Adrenal gland (tissue), 12 donors: Measurements from ENCODE around the gene ST6GALNAC3. TPM values are rescaled to one million over a fixed set of nuclear protein-coding genes. Genes with fewer than 3 reads are reported as not detected.

Source experiments
- DNase-seq, 7 donors: peaks; one replicate each; pipeline ENCODE4 v3.0.0-alpha.2; 2019 to 2020
- H3K27ac ChIP-seq, 5 donors: fragments of 200-600 bp; sonication (generic) in 4 of 5; 1 replicate in 3 of 5; 2 replicates in 2 of 5; pipeline versions ENCODE4 v1.5.1 to v1.8.0; 2016 to 2020; ENCODE audit warnings: mild to moderate bottlenecking in 1 of 5
- H3K27me3 ChIP-seq: fragments of 200-600 bp; 2 replicates; pipeline ENCODE4 v1.8.0; 2021
- H3K36me3 ChIP-seq, 2 donors: fragments of 200-600 bp; replicated peaks in 1 of 2; 1 replicate in 1 of 2; 2 replicates in 1 of 2; pipeline versions ENCODE4 v1.5.1 to v1.8.0; 2018 to 2022
- H3K4me1 ChIP-seq, 2 donors: fragments of 200-600 bp; replicated peaks in 1 of 2; 1 replicate in 1 of 2; 2 replicates in 1 of 2; pipeline versions ENCODE4 v1.5.1 to v1.8.0; 2018 to 2021
- H3K4me3 ChIP-seq, 4 donors: fragments of 200-600 bp; sonication (generic) in 3 of 4; one replicate each; pipeline ENCODE4 v1.5.1; 2016 to 2018
- H3K9me3 ChIP-seq, 3 donors: fragments of 200-600 bp; sonication (generic) in 1 of 3; replicated peaks in 1 of 3; 1 replicate in 2 of 3; 2 replicates in 1 of 3; pipeline versions ENCODE4 v1.5.1 to v1.8.0; 2016 to 2021
- CTCF ChIP-seq, 6 experiments: fragments of 450-650 bp in 4 of 6; fragments of 200-600 bp in 2 of 6; sonication (generic) in 1 of 6; IDR thresholded peaks; 1 replicate in 5 of 6; 2 replicates in 1 of 6; pipeline versions ENCODE4 v1.5.1 to v1.8.0; 2016 to 2021; ENCODE audit warnings: antibody characterized with exemption in 6 of 6, mild to moderate bottlenecking in 2 of 6, moderate library complexity in 1 of 6
- POLR2A ChIP-seq, 2 donors: fragments of 450-650 bp; IDR thresholded peaks; one replicate each; pipeline ENCODE4 v1.6.1; 2017; ENCODE audit warnings: antibody characterized with exemption in 2 of 2, mild to moderate bottlenecking in 2 of 2, moderate library complexity in 1 of 2
- WGBS, 4 donors: extraction: QIAGEN DNeasy Blood & Tissue Kit in 2 of 4; methylation state at CpG; one replicate each; pipeline versions ENCODE4 v1.1.5 to v1.1.7; 2013 to 2017; 5-methylcytosine and 5-hydroxymethylcytosine counted together
- intact Hi-C, 2 donors: fragments of 100-400 bp; cut with DNase I; formaldehyde crosslinking; loops; one replicate each; pipeline versions ENCODE4 v1.14.1 to v1.15.0; 2022 to 2023
- polyA plus RNA-seq, 3 donors: library from polyadenylated mRNA; stranded (reverse); fragments of 200-250 nt in 2 of 3; fragments of 350-450 nt in 1 of 3; fragmentation: Illumina TruSeq in 1 of 3; extraction: RNeasy Lipid Tissue Mini Kit (QIAGEN cat#74804) in 1 of 3; gene quantifications; one replicate each; pipeline ENCODE4 v1.2.3, GENCODE V29; 2013 to 2014
- total RNA-seq, 9 donors: library from RNA; depleted of rRNA in 4 of 9; stranded (reverse); fragments of >200 nt in 4 of 9; fragments of 120-200 nt in 1 of 9; fragmentation: NEBNext Ultra II Directional in 1 of 9; extraction: Animal tissue kit (Norgen Biotek cat#: 25700) in 1 of 9; gene quantifications; one replicate each; pipeline versions ENCODE4 v1.1.0 to v1.2.4, GENCODE V29; 2013 to 2023
- donor health status: healthy with polysubstance abuse.
- donor health status: Bipolar disorder and iron deficiency.
- donor health status: DM: yes; HTN: yes; CAD: no.
- donor health status: DM: no; HTN: no; CAD: no.
- donor health status: DM: no; HTN: no; CAD: no.
- donor health status: DM: yes; HTN: yes; CAD: no.

Gene ST6GALNAC3
- total and polyA plus RNA-seq, 12 donors = 1.4 to 11.5 (median 5.9) TPM

GRCh38 chr1:76105372-76105771 lies 30.8 kb downstream of the ST6GALNAC3 start:
- no peaks in the 10 kb centered on the region for H3K4me1 ChIP-seq
- H3K9me3 ChIP-seq = no peaks in the 10 kb centered on the region
- intact Hi-C loops = no loop called here
- no peaks in the 10 kb centered on the region for H3K27me3 ChIP-seq
- no peak for DNase-seq
- H3K27ac ChIP-seq = no peak overlapping the region
- no peaks in the 10 kb centered on the region for H3K36me3 ChIP-seq
- TF ChIP-seq POLR2A (IDR thresholded peaks at IDR 0.05) (no peak), CTCF (IDR thresholded peaks at IDR 0.05) (no peak)
- no peak overlapping the region for H3K4me3 ChIP-seq
- 39 to 59% (median 51%) methylated on average over 2 of the region's 2 CpGs for WGBS, 4 donors

DNA sequence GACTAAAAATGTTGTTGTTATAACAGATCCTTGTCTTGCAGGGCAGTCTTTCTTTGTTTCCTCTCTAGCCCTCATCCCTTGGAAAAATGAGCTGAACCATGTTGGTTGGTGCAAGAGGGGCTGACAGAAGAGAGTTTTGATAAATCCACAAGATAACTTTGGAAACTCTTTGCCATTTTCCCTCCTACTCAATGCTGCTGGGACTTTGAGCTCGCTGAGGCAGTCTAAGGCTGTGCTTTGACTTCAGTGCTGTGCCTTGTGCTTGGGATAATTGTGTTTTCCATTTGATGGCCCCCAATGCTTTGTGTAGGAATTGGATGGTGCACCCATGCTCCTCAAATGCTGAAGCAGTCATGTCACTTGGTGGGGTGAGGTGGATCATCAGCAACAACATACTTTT lies 31.7 kb downstream of the ST6GALNAC3 start:
- WGBS, 4 donors = 84 to 93% (median 91%) methylated on average over 1 of the region's 1 CpG
- TF ChIP-seq CTCF (IDR thresholded peaks at IDR 0.05) = no peak
- no peak for TF ChIP-seq POLR2A (IDR thresholded peaks at IDR 0.05)
- Histone ChIP-seq H3K27ac (no peak overlapping the region), H3K27me3 (no peaks in the 10 kb centered on the region), H3K4me1 (no peaks in the 10 kb centered on the region), H3K9me3 (no peaks in the 10 kb centered on the region), H3K36me3 (no peaks in the 10 kb centered on the region), H3K4me3 (no peak overlapping the region)
- intact Hi-C loops = no loop called here
- DNase-seq = no peak

- intact Hi-C loops = no loop called here
- H3K4me1 ChIP-seq = no peaks in the 10 kb centered on the region
- no peak overlapping the region for H3K27ac ChIP-seq
- TF ChIP-seq POLR2A (IDR thresholded peaks at IDR 0.05) (no peak), CTCF (IDR thresholded peaks at IDR 0.05) (no peak)
- no peak overlapping the region for H3K4me3 ChIP-seq
- H3K9me3 ChIP-seq = no peaks in the 10 kb centered on the region
- WGBS, 4 donors = 67 to 86% (median 75%) methylated on average over 1 of the region's 1 CpG
- no peak for DNase-seq
- H3K27me3 ChIP-seq = no peaks in the 10 kb centered on the region
- H3K36me3 ChIP-seq = no peaks in the 10 kb centered on the region
These were observed 32.2 kb downstream of the ST6GALNAC3 start for GRCh38 chr1:76106719-76107235.

GRCh38 chr1:76109404-76109803 lies 34.9 kb downstream of the ST6GALNAC3 start:
- H3K9me3 ChIP-seq = no peaks in the 10 kb centered on the region
- no peak overlapping the region for H3K4me3 ChIP-seq
- no peaks in the 10 kb centered on the region for H3K27me3 ChIP-seq
- DNase-seq = peak in 2 of 7 donors; percentile 3 to 22
- WGBS, 4 donors = 65 to 79% (median 74%) methylated on average over 4 of the region's 4 CpGs
- no peaks in the 10 kb centered on the region for H3K36me3 ChIP-seq
- no peaks in the 10 kb centered on the region for H3K4me1 ChIP-seq
- TF ChIP-seq CTCF (IDR thresholded peaks at IDR 0.05) (no peak), POLR2A (IDR thresholded peaks at IDR 0.05) (no peak)
- intact Hi-C loops = no loop called here
- no peak overlapping the region for H3K27ac ChIP-seq
